ENCODE measurements around the gene COL4A3.

COL4A3 gene

GRCh38 chr2:227257820-227258219 is 93.4 kb downstream of the COL4A3 start:
- Histone ChIP-seq H3K27ac (ENCODE audit: low read depth, low read length) (no peak overlapping the region), H3K27me3 (ENCODE audit: control insufficient read depth in 1 of 2, insufficient read depth in 2 of 2, low read length in 2 of 2) (no peaks in the 10 kb centered on the region), H3K4me1 (ENCODE audit: insufficient read depth, low read length) (no peaks in the 10 kb centered on the region), H3K9me3 (ENCODE audit: low read length) (no peaks in the 10 kb centered on the region), H3K36me3 (ENCODE audit: insufficient read depth, low read length) (no peaks in the 10 kb centered on the region), H3K9ac (ENCODE audit: low read length) (no peak overlapping the region), H3K4me3 (ENCODE audit: low read depth in 1 of 2, low read length in 2 of 2) (no peak overlapping the region)

- no peaks in the 10 kb centered on the region for H3K36me3 ChIP-seq (ENCODE audit: insufficient read depth, low read length)
- H3K9ac ChIP-seq (ENCODE audit: low read length), result no peak overlapping the region
- no peaks in the 10 kb centered on the region for H3K4me1 ChIP-seq (ENCODE audit: insufficient read depth, low read length)
- no peak overlapping the region for H3K4me3 ChIP-seq (ENCODE audit: low read depth in 1 of 2, low read length in 2 of 2)
- no peaks in the 10 kb centered on the region for H3K9me3 ChIP-seq (ENCODE audit: low read length)
- H3K27ac ChIP-seq (ENCODE audit: low read depth, low read length), result no peak overlapping the region
- no peaks in the 10 kb centered on the region for H3K27me3 ChIP-seq (ENCODE audit: control insufficient read depth in 1 of 2, insufficient read depth in 2 of 2, low read length in 2 of 2)
Observed at GRCh38 chr2:227260041-227260440, 95.6 kb downstream of the COL4A3 start.

- no peak overlapping the region for H3K27ac ChIP-seq (ENCODE audit: low read depth, low read length)
- H3K9ac ChIP-seq (ENCODE audit: low read length), result no peak overlapping the region
- no peaks in the 10 kb centered on the region for H3K9me3 ChIP-seq (ENCODE audit: low read length)
- H3K4me3 ChIP-seq (ENCODE audit: low read depth in 1 of 2, low read length in 2 of 2), result no peak overlapping the region
- no peaks in the 10 kb centered on the region for H3K27me3 ChIP-seq (ENCODE audit: control insufficient read depth in 1 of 2, insufficient read depth in 2 of 2, low read length in 2 of 2)
- no peaks in the 10 kb centered on the region for H3K4me1 ChIP-seq (ENCODE audit: insufficient read depth, low read length)
- no peaks in the 10 kb centered on the region for H3K36me3 ChIP-seq (ENCODE audit: insufficient read depth, low read length)
Observed at GRCh38 chr2:227267410-227268115, 103.1 kb downstream of the COL4A3 start.

GRCh38 chr2:227280895-227281294 is 116.5 kb downstream of the COL4A3 start:
- Histone ChIP-seq H3K4me1 (ENCODE audit: insufficient read depth, low read length) (no peaks in the 10 kb centered on the region), H3K9me3 (ENCODE audit: low read length) (no peaks in the 10 kb centered on the region), H3K27ac (ENCODE audit: low read depth, low read length) (no peak overlapping the region), H3K9ac (ENCODE audit: low read length) (no peak overlapping the region), H3K4me3 (ENCODE audit: low read depth in 1 of 2, low read length in 2 of 2) (no peak overlapping the region), H3K36me3 (ENCODE audit: insufficient read depth, low read length) (no peaks in the 10 kb centered on the region), H3K27me3 (ENCODE audit: control insufficient read depth in 1 of 2, insufficient read depth in 2 of 2, low read length in 2 of 2) (no peaks in the 10 kb centered on the region)

- H3K9me3 ChIP-seq (ENCODE audit: low read length), result no peaks in the 10 kb centered on the region
Observed at GRCh38 chr2:227285741-227286236, 121.4 kb downstream of the COL4A3 start.

GRCh38 chr2:227287771-227288170 is 123.3 kb downstream of the COL4A3 start:
- H3K36me3 ChIP-seq (ENCODE audit: insufficient read depth, low read length), result no peaks in the 10 kb centered on the region
- H3K9ac ChIP-seq (ENCODE audit: low read length), result no peak overlapping the region
- no peaks in the 10 kb centered on the region for H3K27me3 ChIP-seq (ENCODE audit: control insufficient read depth in 1 of 2, insufficient read depth in 2 of 2, low read length in 2 of 2)
- no peaks in the 10 kb centered on the region for H3K9me3 ChIP-seq (ENCODE audit: low read length)
- H3K4me1 ChIP-seq (ENCODE audit: insufficient read depth, low read length), result no peaks in the 10 kb centered on the region
- no peak overlapping the region for H3K4me3 ChIP-seq (ENCODE audit: low read depth in 1 of 2, low read length in 2 of 2)
- no peak overlapping the region for H3K27ac ChIP-seq (ENCODE audit: low read depth, low read length)

More at GRCh38 chr2:227285741-227286236, 121.4 kb downstream of the COL4A3 start:
- Histone ChIP-seq H3K36me3 (ENCODE audit: insufficient read depth, low read length) (no peaks in the 10 kb centered on the region), H3K9ac (ENCODE audit: low read length) (no peak overlapping the region), H3K4me1 (ENCODE audit: insufficient read depth, low read length) (no peaks in the 10 kb centered on the region), H3K27me3 (ENCODE audit: control insufficient read depth in 1 of 2, insufficient read depth in 2 of 2, low read length in 2 of 2) (no peaks in the 10 kb centered on the region), H3K4me3 (ENCODE audit: low read depth in 1 of 2, low read length in 2 of 2) (no peak overlapping the region), H3K27ac (ENCODE audit: low read depth, low read length) (no peak overlapping the region)

- Histone ChIP-seq H3K27ac (ENCODE audit: low read depth, low read length) (no peak overlapping the region), H3K4me1 (ENCODE audit: insufficient read depth, low read length) (no peaks in the 10 kb centered on the region)
Observed at GRCh38 chr2:227292314-227292713, 127.9 kb downstream of the COL4A3 start.

GRCh38 chr2:227293531-227293930 is 129.1 kb downstream of the COL4A3 start:
- Histone ChIP-seq H3K27ac (ENCODE audit: low read depth, low read length) (no peak overlapping the region), H3K27me3 (ENCODE audit: control insufficient read depth in 1 of 2, insufficient read depth in 2 of 2, low read length in 2 of 2) (no peaks in the 10 kb centered on the region), H3K9me3 (ENCODE audit: low read length) (no peaks in the 10 kb centered on the region), H3K4me1 (ENCODE audit: insufficient read depth, low read length) (no peaks in the 10 kb centered on the region), H3K36me3 (ENCODE audit: insufficient read depth, low read length) (no peaks in the 10 kb centered on the region), H3K9ac (ENCODE audit: low read length) (no peak overlapping the region), H3K4me3 (ENCODE audit: low read depth in 1 of 2, low read length in 2 of 2) (no peak overlapping the region)

More at GRCh38 chr2:227292314-227292713, 127.9 kb downstream of the COL4A3 start:
- Histone ChIP-seq H3K36me3 (ENCODE audit: insufficient read depth, low read length) (no peaks in the 10 kb centered on the region), H3K27me3 (ENCODE audit: control insufficient read depth in 1 of 2, insufficient read depth in 2 of 2, low read length in 2 of 2) (no peaks in the 10 kb centered on the region), H3K9ac (ENCODE audit: low read length) (no peak overlapping the region), H3K4me3 (ENCODE audit: low read depth in 1 of 2, low read length in 2 of 2) (no peak overlapping the region), H3K9me3 (ENCODE audit: low read length) (no peaks in the 10 kb centered on the region)

GRCh38 chr2:227295806-227296205 is 131.4 kb downstream of the COL4A3 start:
- Histone ChIP-seq H3K9ac (ENCODE audit: low read length) (no peak overlapping the region), H3K27me3 (ENCODE audit: control insufficient read depth in 1 of 2, insufficient read depth in 2 of 2, low read length in 2 of 2) (no peaks in the 10 kb centered on the region), H3K36me3 (ENCODE audit: insufficient read depth, low read length) (no peaks in the 10 kb centered on the region), H3K4me1 (ENCODE audit: insufficient read depth, low read length) (no peaks in the 10 kb centered on the region), H3K9me3 (ENCODE audit: low read length) (no peaks in the 10 kb centered on the region), H3K4me3 (ENCODE audit: low read depth in 1 of 2, low read length in 2 of 2) (no peak overlapping the region), H3K27ac (ENCODE audit: low read depth, low read length) (no peak overlapping the region)

- Histone ChIP-seq H3K4me3 (ENCODE audit: low read depth in 1 of 2, low read length in 2 of 2) (no peak overlapping the region), H3K36me3 (ENCODE audit: insufficient read depth, low read length) (no peaks in the 10 kb centered on the region), H3K9ac (ENCODE audit: low read length) (no peak overlapping the region), H3K27me3 (ENCODE audit: control insufficient read depth in 1 of 2, insufficient read depth in 2 of 2, low read length in 2 of 2) (no peaks in the 10 kb centered on the region), H3K4me1 (ENCODE audit: insufficient read depth, low read length) (peaks cover 3% of the 10 kb centered on the region), H3K27ac (ENCODE audit: low read depth, low read length) (no peak overlapping the region), H3K9me3 (ENCODE audit: low read length) (no peaks in the 10 kb centered on the region)
Observed at GRCh38 chr2:227296671-227297405, 132.4 kb downstream of the COL4A3 start.

- Histone ChIP-seq H3K9me3 (ENCODE audit: low read length) (no peaks in the 10 kb centered on the region), H3K27me3 (ENCODE audit: control insufficient read depth in 1 of 2, insufficient read depth in 2 of 2, low read length in 2 of 2) (no peaks in the 10 kb centered on the region), H3K9ac (ENCODE audit: low read length) (no peak overlapping the region), H3K4me3 (ENCODE audit: low read depth in 1 of 2, low read length in 2 of 2) (no peak overlapping the region), H3K27ac (ENCODE audit: low read depth, low read length) (no peak overlapping the region), H3K4me1 (ENCODE audit: insufficient read depth, low read length) (peaks cover 3% of the 10 kb centered on the region), H3K36me3 (ENCODE audit: insufficient read depth, low read length) (no peaks in the 10 kb centered on the region)
Observed at GRCh38 chr2:227301523-227301922, 137.1 kb downstream of the COL4A3 start.

Data from muscle layer of colon (tissue), 2 donors.